Activated T-cell treated with anti-CD3 and anti-CD28 coated beads for 1 hour (primary cell): Measurements from ENCODE around the gene NDUFS6.
"Not testable (repeated sequence)": the region's sequence is repeated elsewhere in the genome, so short reads cannot be mapped to it uniquely, and the experiment has no call there.

ENCODE experiments used
- DNase-seq: peaks from one replicate; pipeline ENCODE4 v3.0.0-alpha.2; 2020; ENCODE audit warnings: low read depth

NDUFS6 gene

GRCh38 chr5:1834022-1834551, 32.9 kb downstream of the NDUFS6 start:
- no peak for DNase-seq

GRCh38 chr5:1834721-1835429, 33.7 kb downstream of the NDUFS6 start:
- no peak for DNase-seq

GRCh38 chr5:1835431-1835830, 34.2 kb downstream of the NDUFS6 start:
- no peak for DNase-seq

GRCh38 chr5:1836176-1836890, 35.1 kb downstream of the NDUFS6 start:
- no peak for DNase-seq

GRCh38 chr5:1836891-1837880, 36.0 kb downstream of the NDUFS6 start:
- no peak for DNase-seq

- DNase-seq, result no peak
Observed at GRCh38 chr5:1838013-1838412, 36.8 kb downstream of the NDUFS6 start.

GRCh38 chr5:1840071-1840547, 38.9 kb downstream of the NDUFS6 start:
- no peak for DNase-seq

GRCh38 chr5:1840741-1841521, 39.7 kb downstream of the NDUFS6 start:
- DNase-seq, result no peak

- no peak for DNase-seq
Observed at GRCh38 chr5:1842004-1842819, 41.0 kb downstream of the NDUFS6 start.

- DNase-seq, result not testable (repeated sequence)
Observed at GRCh38 chr5:1843761-1844160, 42.6 kb downstream of the NDUFS6 start.

GRCh38 chr5:1844708-1845436, 43.7 kb downstream of the NDUFS6 start:
- DNase-seq, result no peak

- no peak for DNase-seq
Observed at GRCh38 chr5:1845696-1846095, 44.5 kb downstream of the NDUFS6 start.

GRCh38 chr5:1846583-1846982, 45.4 kb downstream of the NDUFS6 start:
- no peak for DNase-seq

- no peak for DNase-seq
Observed at GRCh38 chr5:1847056-1847455, 45.8 kb downstream of the NDUFS6 start.

- no peak for DNase-seq
Observed at GRCh38 chr5:1847611-1848010, 46.4 kb downstream of the NDUFS6 start.

GRCh38 chr5:1850324-1851154, 49.3 kb downstream of the NDUFS6 start:
- no peak for DNase-seq

- DNase-seq, result no peak
Observed at GRCh38 chr5:1851290-1851934, 50.2 kb downstream of the NDUFS6 start.

- no peak for DNase-seq
Observed at GRCh38 chr5:1852324-1852947, 51.2 kb downstream of the NDUFS6 start.
